ENCODE results near the gene KCNG4. TPM values are rescaled to one million over a fixed set of nuclear protein-coding genes. Genes with fewer than 3 reads are reported as not detected.

Gene KCNG4
- total RNA-seq, 1 experiment from 2014 or later = not detected

- no peak for DNase-seq
- Histone ChIP-seq H3K4me3 (no peak overlapping the region), H3K9me3 (no peaks in the 10 kb centered on the region), H3K36me3 (no peaks in the 10 kb centered on the region; the same call in none of the 2 replicates), H3K27me3 (no peaks in the 10 kb centered on the region)
These were observed 56.3 kb downstream of the KCNG4 start for GRCh38 chr16:84183572-84183875.

- H3K36me3 ChIP-seq = no peaks in the 10 kb centered on the region; the same call in none of the 2 replicates
- no peak for DNase-seq
- no peaks in the 10 kb centered on the region for H3K27me3 ChIP-seq
- no peaks in the 10 kb centered on the region for H3K9me3 ChIP-seq
- H3K4me3 ChIP-seq = no peak overlapping the region
These were observed 56.9 kb downstream of the KCNG4 start for GRCh38 chr16:84182680-84183571.

- H3K4me3 ChIP-seq = no peak overlapping the region
- H3K27me3 ChIP-seq = no peaks in the 10 kb centered on the region
- H3K9me3 ChIP-seq = no peaks in the 10 kb centered on the region
- H3K36me3 ChIP-seq = no peaks in the 10 kb centered on the region; the same call in none of the 2 replicates
- DNase-seq = no peak
These were observed 57.7 kb downstream of the KCNG4 start for GRCh38 chr16:84182104-84182503.

- H3K9me3 ChIP-seq = no peaks in the 10 kb centered on the region
- H3K27me3 ChIP-seq = no peaks in the 10 kb centered on the region
- no peaks in the 10 kb centered on the region; the same call in none of the 2 replicates for H3K36me3 ChIP-seq
- no peak for DNase-seq
- H3K4me3 ChIP-seq = no peak overlapping the region
These were observed 58.5 kb downstream of the KCNG4 start for GRCh38 chr16:84181144-84181915.

GRCh38 chr16:84180519-84181140 lies 59.2 kb downstream of the KCNG4 start:
- DNase-seq = no peak
- Histone ChIP-seq H3K4me3 (no peak overlapping the region), H3K36me3 (no peaks in the 10 kb centered on the region; the same call in none of the 2 replicates), H3K9me3 (no peaks in the 10 kb centered on the region), H3K27me3 (no peaks in the 10 kb centered on the region)

GRCh38 chr16:84179612-84180320 lies 60.0 kb downstream of the KCNG4 start:
- H3K36me3 ChIP-seq = no peaks in the 10 kb centered on the region; the same call in none of the 2 replicates
- no peak for DNase-seq
- H3K4me3 ChIP-seq = no peak overlapping the region
- H3K9me3 ChIP-seq = no peaks in the 10 kb centered on the region
- no peaks in the 10 kb centered on the region for H3K27me3 ChIP-seq

GRCh38 chr16:84178892-84179611 lies 60.8 kb downstream of the KCNG4 start:
- no peaks in the 10 kb centered on the region; the same call in none of the 2 replicates for H3K36me3 ChIP-seq
- no peaks in the 10 kb centered on the region for H3K27me3 ChIP-seq
- DNase-seq = no peak
- no peaks in the 10 kb centered on the region for H3K9me3 ChIP-seq
- H3K4me3 ChIP-seq = no peak overlapping the region

GRCh38 chr16:84178146-84178765 lies 61.6 kb downstream of the KCNG4 start:
- Histone ChIP-seq H3K9me3 (no peaks in the 10 kb centered on the region), H3K36me3 (no peaks in the 10 kb centered on the region; the same call in 1 of the 2 replicates), H3K4me3 (no peak overlapping the region), H3K27me3 (no peaks in the 10 kb centered on the region)
- DNase-seq = no peak

GRCh38 chr16:84177741-84178073 lies 62.1 kb downstream of the KCNG4 start:
- H3K9me3 ChIP-seq = no peaks in the 10 kb centered on the region
- peak; percentile 25 for DNase-seq
- H3K4me3 ChIP-seq = no peak overlapping the region
- H3K27me3 ChIP-seq = no peaks in the 10 kb centered on the region
- no peaks in the 10 kb centered on the region for H3K36me3 ChIP-seq

- no peaks in the 10 kb centered on the region for H3K27me3 ChIP-seq
- H3K36me3 ChIP-seq = no peaks in the 10 kb centered on the region
- no peak for DNase-seq
- no peak overlapping the region for H3K4me3 ChIP-seq
- no peaks in the 10 kb centered on the region for H3K9me3 ChIP-seq
These were observed 63.4 kb downstream of the KCNG4 start for GRCh38 chr16:84176192-84177053.

- Histone ChIP-seq H3K27me3 (no peaks in the 10 kb centered on the region), H3K36me3 (no peaks in the 10 kb centered on the region), H3K9me3 (no peaks in the 10 kb centered on the region), H3K4me3 (no peak overlapping the region)
- peak; percentile 27 for DNase-seq
These were observed 64.3 kb downstream of the KCNG4 start for GRCh38 chr16:84175350-84176081.

GRCh38 chr16:84174396-84174795 lies 65.4 kb downstream of the KCNG4 start:
- no peak overlapping the region for H3K4me3 ChIP-seq

GRCh38 chr16:84169765-84170310 lies 70.0 kb downstream of the KCNG4 start:
- no peak for DNase-seq
- Histone ChIP-seq H3K4me3 (no peak overlapping the region), H3K36me3 (no peaks in the 10 kb centered on the region), H3K9me3 (no peaks in the 10 kb centered on the region), H3K27me3 (no peaks in the 10 kb centered on the region)

More at GRCh38 chr16:84174396-84174795, 65.4 kb downstream of the KCNG4 start:
- Histone ChIP-seq H3K9me3 (no peaks in the 10 kb centered on the region), H3K36me3 (no peaks in the 10 kb centered on the region), H3K27me3 (no peaks in the 10 kb centered on the region)
- no peak for DNase-seq
